Spinal cord (tissue), 10 donors: Measurements from ENCODE around the gene FANCC. TPM values are rescaled to one million over a fixed set of nuclear protein-coding genes. Genes with fewer than 3 reads are reported as not detected.

Source experiments
- DNase-seq, 6 donors: peaks; one replicate each; pipeline versions ENCODE4 v3.0.0 to v3.0.0-alpha.2; 2013 to 2015; ENCODE audit warnings: low spot score in 6 of 6, low read depth in 4 of 6
- H3K27ac ChIP-seq: one replicate; pipeline ENCODE4 v1.5.1; 2013; ENCODE audit warnings: low read depth, low read length, control low read depth
- H3K27me3 ChIP-seq: one replicate; pipeline ENCODE4 v1.6.1; 2013; ENCODE audit warnings: low read length; ENCODE audit not compliant: control insufficient read depth, insufficient read depth
- H3K36me3 ChIP-seq: one replicate; pipeline ENCODE4 v1.6.1; 2013; ENCODE audit warnings: low read length; ENCODE audit not compliant: control insufficient read depth, insufficient read depth
- H3K4me1 ChIP-seq: one replicate; pipeline ENCODE4 v1.6.1; 2013; ENCODE audit warnings: low read length; ENCODE audit not compliant: control insufficient read depth, insufficient read depth
- H3K4me3 ChIP-seq: one replicate; pipeline ENCODE4 v1.5.1; 2013; ENCODE audit warnings: low read depth, low read length, control low read depth
- H3K9me3 ChIP-seq: one replicate; pipeline ENCODE4 v1.6.1; 2013; ENCODE audit warnings: low read length; ENCODE audit not compliant: control insufficient read depth, insufficient read depth
- WGBS: methylation state at CpG from one replicate; pipeline ENCODE4 v1.1.5; 2013; ENCODE audit warnings: missing lambda C conversion rate; ENCODE audit not compliant: insufficient coverage; 5-methylcytosine and 5-hydroxymethylcytosine counted together
- polyA plus RNA-seq, 2 donors: library from polyadenylated mRNA; unstranded; fragments of 120-200 nt; gene quantifications; one replicate each; pipeline ENCODE4 v1.2.1, GENCODE V29; 2013; ENCODE audit not compliant: insufficient read length in 2 of 2
- total RNA-seq, 2 donors: library from RNA; depleted of rRNA in 1 of 2; stranded (reverse); fragments of 120-200 nt in 1 of 2; fragments of >200 nt in 1 of 2; gene quantifications; one replicate each; pipeline versions ENCODE4 v1.2.3 to v1.2.4, GENCODE V29; 2013 to 2014
- donor health status: healthy.

The FANCC gene
- total and polyA plus RNA-seq, 4 donors = 14.1 to 16.6 (median 15.3) TPM

- no peak overlapping the region for H3K4me3 ChIP-seq
- H3K27me3 ChIP-seq = no peaks in the 10 kb centered on the region
- peaks cover 3% of the 10 kb centered on the region for H3K4me1 ChIP-seq
- DNase-seq = no peak
- H3K9me3 ChIP-seq = no peaks in the 10 kb centered on the region
- WGBS = no CpG with 5 or more reads among the region's 1 CpG
- H3K36me3 ChIP-seq = no peaks in the 10 kb centered on the region
- no peak overlapping the region for H3K27ac ChIP-seq
Observed at GRCh38 chr9:95174038-95174437, 143.5 kb downstream of the FANCC start.

GRCh38 chr9:95171596-95171995 lies 145.9 kb downstream of the FANCC start:
- Histone ChIP-seq H3K4me3 (no peak overlapping the region), H3K36me3 (no peaks in the 10 kb centered on the region), H3K4me1 (no peaks in the 10 kb centered on the region), H3K27me3 (no peaks in the 10 kb centered on the region), H3K27ac (no peak overlapping the region), H3K9me3 (no peaks in the 10 kb centered on the region)
- DNase-seq = no peak
- no CpG with 5 or more reads among the region's 1 CpG for WGBS

GRCh38 chr9:95171001-95171400 lies 146.5 kb downstream of the FANCC start:
- Histone ChIP-seq H3K27ac (no peak overlapping the region), H3K4me1 (no peaks in the 10 kb centered on the region), H3K4me3 (no peak overlapping the region), H3K36me3 (no peaks in the 10 kb centered on the region), H3K9me3 (no peaks in the 10 kb centered on the region), H3K27me3 (no peaks in the 10 kb centered on the region)
- WGBS = no CpG with 5 or more reads among the region's 4 CpGs
- no peak for DNase-seq

- WGBS = 72% methylated on average over 4 of the region's 4 CpGs
- peak in 2 of 6 donors; percentile 28 to 43 for DNase-seq
- no peaks in the 10 kb centered on the region for H3K27me3 ChIP-seq
- no peaks in the 10 kb centered on the region for H3K4me1 ChIP-seq
- H3K4me3 ChIP-seq = no peak overlapping the region
- H3K27ac ChIP-seq = no peak overlapping the region
- H3K9me3 ChIP-seq = peaks cover 10% of the 10 kb centered on the region
- H3K36me3 ChIP-seq = no peaks in the 10 kb centered on the region
Observed at GRCh38 chr9:95167998-95168397, 149.5 kb downstream of the FANCC start.

- no peaks in the 10 kb centered on the region for H3K27me3 ChIP-seq
- no peaks in the 10 kb centered on the region for H3K4me1 ChIP-seq
- H3K4me3 ChIP-seq = no peak overlapping the region
- no peak overlapping the region for H3K27ac ChIP-seq
- no peak for DNase-seq
- no peaks in the 10 kb centered on the region for H3K36me3 ChIP-seq
- peaks cover 10% of the 10 kb centered on the region for H3K9me3 ChIP-seq
- no CpG with 5 or more reads among the region's 1 CpG for WGBS
Observed at GRCh38 chr9:95165004-95165403, 152.5 kb downstream of the FANCC start.

- Histone ChIP-seq H3K4me3 (no peak overlapping the region), H3K9me3 (no peaks in the 10 kb centered on the region), H3K27ac (no peak overlapping the region), H3K27me3 (no peaks in the 10 kb centered on the region), H3K4me1 (no peaks in the 10 kb centered on the region), H3K36me3 (no peaks in the 10 kb centered on the region)
- WGBS = 89% methylated on average over 3 of the region's 7 CpGs
- DNase-seq = peak in 1 of 6 donors; percentile 63
Observed at GRCh38 chr9:95157481-95158151, 159.9 kb downstream of the FANCC start.

- Histone ChIP-seq H3K4me1 (no peaks in the 10 kb centered on the region), H3K27me3 (no peaks in the 10 kb centered on the region), H3K36me3 (no peaks in the 10 kb centered on the region), H3K4me3 (no peak overlapping the region), H3K9me3 (no peaks in the 10 kb centered on the region), H3K27ac (no peak overlapping the region)
- no peak for DNase-seq
- WGBS = no CpG with 5 or more reads among the region's 2 CpGs
Observed at GRCh38 chr9:95156074-95156473, 161.4 kb downstream of the FANCC start.

GRCh38 chr9:95155220-95155619 lies 162.3 kb downstream of the FANCC start:
- Histone ChIP-seq H3K36me3 (no peaks in the 10 kb centered on the region), H3K27me3 (no peaks in the 10 kb centered on the region), H3K9me3 (no peaks in the 10 kb centered on the region), H3K27ac (no peak overlapping the region), H3K4me1 (no peaks in the 10 kb centered on the region), H3K4me3 (no peak overlapping the region)
- no CpG with 5 or more reads among the region's 3 CpGs for WGBS
- DNase-seq = no peak

- no peaks in the 10 kb centered on the region for H3K36me3 ChIP-seq
- no peaks in the 10 kb centered on the region for H3K4me1 ChIP-seq
- DNase-seq = no peak
- no peaks in the 10 kb centered on the region for H3K27me3 ChIP-seq
- no peak overlapping the region for H3K27ac ChIP-seq
- H3K4me3 ChIP-seq = no peak overlapping the region
- WGBS = 88% methylated on average over 5 of the region's 7 CpGs
- H3K9me3 ChIP-seq = no peaks in the 10 kb centered on the region
Observed at GRCh38 chr9:95150903-95151302, 166.6 kb downstream of the FANCC start.

- no peak overlapping the region for H3K27ac ChIP-seq
- DNase-seq = no peak
- H3K4me1 ChIP-seq = peaks cover 1% of the 10 kb centered on the region
- H3K9me3 ChIP-seq = no peaks in the 10 kb centered on the region
- WGBS = 50% methylated on average over 2 of the region's 2 CpGs
- no peaks in the 10 kb centered on the region for H3K36me3 ChIP-seq
- no peak overlapping the region for H3K4me3 ChIP-seq
- no peaks in the 10 kb centered on the region for H3K27me3 ChIP-seq
Observed at GRCh38 chr9:95148208-95148520, 169.3 kb downstream of the FANCC start.
